ENCODE measurements around the gene PRAMEF11. TPM values are rescaled to one million over a fixed set of nuclear protein-coding genes. Genes with fewer than 3 reads are reported as not detected.
"Not testable (repeated sequence)": the region's sequence is repeated elsewhere in the genome, so short reads cannot be mapped to it uniquely, and the experiment has no call there.

Gene PRAMEF11
- polyA plus RNA-seq, result not detected
- long read RNA-seq, donor 1, result 0 reads
- long read RNA-seq, donor 2, result 0 reads
- long read RNA-seq, donor 3, result 0 reads
- long read RNA-seq, donor 4, result 0 reads
- long read RNA-seq, donor 5, result 0 reads
- long read RNA-seq, donor 6, result 0 reads
- long read RNA-seq, donor 7, result 0 reads
- long read RNA-seq, donor 8, result 0 reads
- long read RNA-seq, donor 9, result 0 reads
- long read RNA-seq, donor 10, result 0 reads
- long read RNA-seq, donor 11, result 0 reads

DNA sequence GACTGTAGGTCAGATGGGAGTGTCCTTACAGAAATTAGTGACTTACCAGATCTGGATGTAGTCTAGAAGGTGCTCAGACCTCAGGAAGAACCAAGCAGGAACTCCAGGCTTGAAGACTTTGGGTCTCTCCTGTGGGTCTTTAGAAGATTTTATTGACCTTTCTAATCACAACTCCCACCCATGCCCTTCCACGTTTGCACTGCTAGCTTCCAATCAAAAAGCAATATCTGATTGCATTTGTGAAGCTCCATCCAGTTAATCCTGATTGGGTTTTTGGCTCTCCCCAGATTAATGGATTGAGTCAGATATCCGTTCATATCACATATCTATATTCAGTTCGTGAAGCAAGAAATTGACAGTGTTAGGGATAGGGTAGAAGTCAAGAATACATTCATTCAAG, at the start of gene PRAMEF11:
PRAMEF11 (minus strand) TSS at position 101 of the 400 bp plus-strand sequence. CDS start 2,621 bp downstream, outside the sequence.
- DNase-seq; H3K36me3 ChIP-seq (ENCODE audit: control insufficient read depth, insufficient read depth, low read length); H3K27me3 ChIP-seq (ENCODE audit: control insufficient read depth, insufficient read depth, low read length); H3K4me3 ChIP-seq (ENCODE audit: low read length); H3K9me3 ChIP-seq (ENCODE audit: control insufficient read depth, low read depth, low read length); H3K4me1 ChIP-seq (ENCODE audit: control insufficient read depth, insufficient read depth, low read length); H3K27ac ChIP-seq (ENCODE audit: low read length): not testable (repeated sequence)
- 0% methylated on average over 1 of the region's 3 CpGs for WGBS (ENCODE audit: insufficient coverage, low lambda C conversion rate)

DNA sequence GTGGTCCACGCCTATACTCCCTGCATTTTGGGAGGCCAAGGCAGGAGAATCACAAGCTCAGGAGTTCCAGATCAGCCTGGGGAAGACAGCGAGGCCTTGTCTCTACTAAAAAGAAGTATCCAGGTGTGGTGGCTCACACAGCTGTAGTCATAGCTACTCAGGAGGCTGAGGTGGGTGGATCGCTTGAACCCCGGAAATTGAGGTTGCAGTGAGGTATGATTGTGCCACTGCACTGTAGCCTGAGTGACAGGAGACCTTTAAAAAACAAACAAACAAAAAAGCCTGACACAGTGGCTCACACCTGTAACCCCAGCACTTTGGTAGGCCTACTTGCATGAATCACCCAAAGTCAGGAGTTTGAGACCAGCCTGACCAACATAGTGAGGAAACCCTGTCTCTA, 47.2 kb upstream of the PRAMEF11 start:
- not testable (repeated sequence) for H3K36me3 ChIP-seq (ENCODE audit: control insufficient read depth, insufficient read depth, low read length); H3K27ac ChIP-seq (ENCODE audit: low read length); H3K27me3 ChIP-seq (ENCODE audit: control insufficient read depth, insufficient read depth, low read length); H3K4me3 ChIP-seq (ENCODE audit: low read length); H3K9me3 ChIP-seq (ENCODE audit: control insufficient read depth, low read depth, low read length); DNase-seq; H3K4me1 ChIP-seq (ENCODE audit: control insufficient read depth, insufficient read depth, low read length)
- WGBS (ENCODE audit: insufficient coverage, low lambda C conversion rate), result no CpG with 5 or more reads among the region's 4 CpGs

DNA sequence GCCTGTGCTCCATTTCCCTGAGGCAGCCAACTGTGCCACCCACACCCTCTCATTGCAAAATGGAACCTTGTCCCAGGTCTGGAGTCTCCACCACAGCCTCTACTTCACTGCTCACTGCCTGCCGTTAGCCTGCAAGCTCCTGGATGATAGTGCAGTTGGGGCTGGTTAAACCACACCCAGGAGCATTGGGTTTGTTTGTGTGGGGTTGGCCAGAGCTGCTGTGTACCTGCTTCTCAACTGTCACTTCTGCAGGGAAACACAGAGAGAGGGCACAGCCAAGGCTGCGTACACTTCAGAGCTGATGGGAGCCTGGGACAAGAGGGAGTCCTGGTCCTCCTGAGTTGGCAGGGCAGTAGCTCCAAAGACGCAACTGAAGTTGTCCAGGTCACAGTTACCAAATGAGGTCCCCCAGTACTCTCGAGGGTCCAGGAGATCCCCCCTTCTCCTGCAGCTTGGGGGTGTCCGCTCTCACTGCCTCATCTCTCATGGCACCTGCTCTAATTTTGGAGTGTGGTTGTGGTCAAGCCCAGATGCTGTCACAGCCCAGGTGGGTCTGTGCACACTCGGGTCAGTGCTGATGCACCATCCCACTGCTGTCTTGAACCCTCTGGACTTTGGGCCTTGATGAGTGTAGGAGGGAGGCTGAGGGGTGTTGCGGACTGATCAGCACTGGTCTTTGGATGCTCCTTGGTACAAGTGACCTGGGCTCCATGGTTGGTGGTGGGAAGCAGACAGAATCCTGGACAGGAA, 32.1 kb upstream of the PRAMEF11 start:
- no CpG with 5 or more reads among the region's 7 CpGs for WGBS (ENCODE audit: insufficient coverage, low lambda C conversion rate)
- H3K4me3 ChIP-seq (ENCODE audit: low read length); DNase-seq; H3K36me3 ChIP-seq (ENCODE audit: control insufficient read depth, insufficient read depth, low read length); H3K27ac ChIP-seq (ENCODE audit: low read length); H3K27me3 ChIP-seq (ENCODE audit: control insufficient read depth, insufficient read depth, low read length); H3K4me1 ChIP-seq (ENCODE audit: control insufficient read depth, insufficient read depth, low read length); H3K9me3 ChIP-seq (ENCODE audit: control insufficient read depth, low read depth, low read length): not testable (repeated sequence)

DNA sequence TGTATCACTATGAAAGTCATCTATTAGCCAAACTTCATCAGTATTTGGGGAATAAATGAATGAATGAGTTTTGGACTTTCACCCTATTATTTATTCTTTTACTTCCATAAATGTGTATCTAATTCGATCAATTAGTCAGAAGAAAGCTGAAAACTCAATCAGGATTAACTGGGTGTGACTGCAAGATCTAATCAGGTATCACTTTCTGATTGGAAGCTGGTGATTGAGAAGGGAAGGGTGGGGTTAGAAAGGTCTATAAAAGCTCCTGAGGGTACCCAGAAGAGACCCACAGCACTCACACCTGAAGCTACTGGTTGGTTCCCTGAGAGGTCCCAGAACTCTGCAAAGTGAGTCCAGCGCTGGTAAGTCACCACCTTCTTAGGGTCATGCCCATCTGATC, 25.6 kb upstream of the PRAMEF11 start, which contains the start of gene PRAMEF2:
PRAMEF2 (plus strand) TSS at position 301 of the 400 bp plus-strand sequence. CDS start 1,924 bp downstream, outside the sequence.
- not testable (repeated sequence) for H3K4me1 ChIP-seq (ENCODE audit: control insufficient read depth, insufficient read depth, low read length); H3K9me3 ChIP-seq (ENCODE audit: control insufficient read depth, low read depth, low read length); H3K27me3 ChIP-seq (ENCODE audit: control insufficient read depth, insufficient read depth, low read length); H3K4me3 ChIP-seq (ENCODE audit: low read length); H3K36me3 ChIP-seq (ENCODE audit: control insufficient read depth, insufficient read depth, low read length); DNase-seq; H3K27ac ChIP-seq (ENCODE audit: low read length)
- WGBS (ENCODE audit: insufficient coverage, low lambda C conversion rate), result no CpG with 5 or more reads among the region's 2 CpGs

DNA sequence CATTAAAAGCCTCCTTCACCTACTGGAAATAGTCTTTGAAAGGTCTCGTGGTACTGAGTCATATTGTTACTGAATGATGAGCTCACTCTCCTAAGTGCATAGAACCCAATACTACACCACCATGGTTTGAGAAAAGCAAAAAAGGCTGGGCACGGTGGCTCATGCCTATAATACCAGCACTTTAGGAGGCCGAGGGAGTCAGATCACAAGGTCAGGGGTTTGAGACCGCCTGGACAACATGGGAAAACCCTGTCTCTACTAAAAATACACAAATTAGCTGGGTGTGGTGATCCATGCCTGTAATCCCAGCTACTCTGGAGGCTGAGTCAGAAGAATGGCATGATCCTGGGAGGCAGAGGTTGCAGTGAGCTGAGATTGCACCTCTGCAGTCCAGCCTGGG, 20.6 kb upstream of the PRAMEF11 start:
- H3K4me1 ChIP-seq (ENCODE audit: control insufficient read depth, insufficient read depth, low read length), result no peaks in the 10 kb centered on the region
- H3K27me3 ChIP-seq (ENCODE audit: control insufficient read depth, insufficient read depth, low read length), result no peaks in the 10 kb centered on the region
- H3K36me3 ChIP-seq (ENCODE audit: control insufficient read depth, insufficient read depth, low read length), result no peaks in the 10 kb centered on the region
- H3K27ac ChIP-seq (ENCODE audit: low read length), result no peak overlapping the region
- no peak for DNase-seq
- H3K9me3 ChIP-seq (ENCODE audit: control insufficient read depth, low read depth, low read length), result no peaks in the 10 kb centered on the region
- H3K4me3 ChIP-seq (ENCODE audit: low read length), result no peak overlapping the region
- WGBS (ENCODE audit: insufficient coverage, low lambda C conversion rate), result no CpG with 5 or more reads among the region's 4 CpGs

DNA sequence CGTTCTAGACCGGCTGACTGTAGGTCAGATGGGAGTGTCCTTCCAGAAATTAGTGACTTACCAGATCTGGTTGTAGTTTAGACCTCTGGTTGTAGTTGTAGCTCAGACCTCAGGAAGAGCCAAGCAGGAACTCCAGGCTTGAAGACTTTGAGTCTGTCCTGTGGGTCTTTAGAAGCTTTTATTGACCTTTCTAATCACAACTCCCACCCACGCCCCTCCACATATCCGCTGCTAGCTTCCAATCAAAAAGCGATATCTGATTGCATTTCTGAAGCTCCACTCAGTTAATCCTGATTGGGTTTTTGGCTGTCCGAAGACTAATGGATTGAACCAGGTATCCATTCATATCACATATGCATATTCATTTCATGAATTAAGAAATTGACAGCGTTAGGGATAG, 17.4 kb upstream of the PRAMEF11 start, which contains the start of gene HNRNPCL1:
HNRNPCL1 (minus strand) TSS at position 101 of the 400 bp plus-strand sequence. CDS start 431 bp downstream, outside the sequence.
- not testable (repeated sequence) for DNase-seq; H3K27me3 ChIP-seq (ENCODE audit: control insufficient read depth, insufficient read depth, low read length); H3K27ac ChIP-seq (ENCODE audit: low read length); H3K36me3 ChIP-seq (ENCODE audit: control insufficient read depth, insufficient read depth, low read length); H3K4me3 ChIP-seq (ENCODE audit: low read length); H3K9me3 ChIP-seq (ENCODE audit: control insufficient read depth, low read depth, low read length); H3K4me1 ChIP-seq (ENCODE audit: control insufficient read depth, insufficient read depth, low read length)
- WGBS (ENCODE audit: insufficient coverage, low lambda C conversion rate), result no CpG with 5 or more reads among the region's 7 CpGs

DNA sequence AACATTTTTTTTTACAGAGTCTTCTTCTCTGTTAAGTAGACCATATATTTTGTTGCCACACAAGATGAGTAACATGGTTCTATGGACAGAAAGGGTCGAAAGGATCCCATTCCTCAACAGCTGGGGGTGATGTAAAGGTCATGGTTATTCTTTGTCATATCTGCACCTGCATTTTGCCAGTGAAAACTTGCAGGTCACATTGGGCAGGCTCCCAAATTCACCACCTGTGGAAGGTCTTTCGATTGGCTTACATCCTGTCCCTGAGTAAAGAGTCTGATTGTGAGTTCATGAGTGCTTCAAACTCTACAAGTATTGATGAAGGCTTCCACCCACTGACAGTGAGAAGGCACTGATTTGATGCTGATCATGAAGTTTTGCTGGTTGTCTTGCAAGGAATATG, 2.0 kb upstream of the PRAMEF11 start:
- not testable (repeated sequence) for H3K4me3 ChIP-seq (ENCODE audit: low read length); DNase-seq; H3K36me3 ChIP-seq (ENCODE audit: control insufficient read depth, insufficient read depth, low read length); H3K27ac ChIP-seq (ENCODE audit: low read length); H3K4me1 ChIP-seq (ENCODE audit: control insufficient read depth, insufficient read depth, low read length); H3K9me3 ChIP-seq (ENCODE audit: control insufficient read depth, low read depth, low read length); H3K27me3 ChIP-seq (ENCODE audit: control insufficient read depth, insufficient read depth, low read length)
- WGBS (ENCODE audit: insufficient coverage, low lambda C conversion rate), result no CpG with 5 or more reads among the region's 2 CpGs

DNA sequence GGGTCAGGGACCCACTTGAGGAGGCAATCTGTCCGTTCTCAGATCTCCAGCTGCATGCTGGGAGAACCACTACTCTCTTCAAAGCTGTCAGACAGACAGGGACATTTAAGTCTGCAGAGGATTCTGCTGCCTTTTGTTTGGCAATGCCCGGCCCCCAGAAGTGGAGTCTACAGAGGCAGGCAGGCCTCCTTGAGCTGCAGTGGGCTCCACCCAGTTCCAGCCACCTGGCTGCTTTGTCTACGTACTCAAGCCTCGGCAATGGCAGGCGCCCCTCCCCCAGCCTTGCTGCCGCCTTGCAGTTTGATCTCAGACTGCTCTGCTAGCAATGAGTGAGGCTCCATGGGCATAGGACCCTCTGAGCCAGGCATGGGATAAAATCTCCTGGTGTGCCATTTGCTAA, 12.1 kb downstream of the PRAMEF11 start:
- DNase-seq; H3K36me3 ChIP-seq (ENCODE audit: control insufficient read depth, insufficient read depth, low read length); H3K27me3 ChIP-seq (ENCODE audit: control insufficient read depth, insufficient read depth, low read length); H3K27ac ChIP-seq (ENCODE audit: low read length); H3K9me3 ChIP-seq (ENCODE audit: control insufficient read depth, low read depth, low read length); H3K4me1 ChIP-seq (ENCODE audit: control insufficient read depth, insufficient read depth, low read length); H3K4me3 ChIP-seq (ENCODE audit: low read length): not testable (repeated sequence)
- no CpG with 5 or more reads among the region's 6 CpGs for WGBS (ENCODE audit: insufficient coverage, low lambda C conversion rate)

DNA sequence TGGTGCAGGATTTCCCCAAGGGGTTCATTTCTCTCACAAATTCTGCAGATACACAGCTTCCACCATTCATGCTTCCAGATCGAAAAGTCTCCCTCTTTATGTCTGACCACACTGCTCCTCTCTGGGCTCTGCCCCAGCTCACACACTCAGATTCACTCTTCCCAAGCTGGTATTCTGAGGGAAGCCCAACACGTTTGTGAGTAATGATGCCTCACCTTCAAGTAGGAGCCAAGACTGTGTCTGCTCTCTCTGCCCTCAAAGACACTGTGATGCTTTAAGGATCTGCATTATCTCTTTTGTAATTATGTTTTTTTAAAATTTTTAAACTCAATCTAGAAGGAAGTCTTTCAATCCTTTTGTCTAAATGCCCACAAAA, 19.8 kb downstream of the PRAMEF11 start:
- Histone ChIP-seq H3K9me3 (ENCODE audit: control insufficient read depth, low read depth, low read length) (no peaks in the 10 kb centered on the region), H3K4me3 (ENCODE audit: low read length) (no peak overlapping the region), H3K27ac (ENCODE audit: low read length) (no peak overlapping the region), H3K36me3 (ENCODE audit: control insufficient read depth, insufficient read depth, low read length) (no peaks in the 10 kb centered on the region), H3K4me1 (ENCODE audit: control insufficient read depth, insufficient read depth, low read length) (no peaks in the 10 kb centered on the region), H3K27me3 (ENCODE audit: control insufficient read depth, insufficient read depth, low read length) (no peaks in the 10 kb centered on the region)
- WGBS (ENCODE audit: insufficient coverage, low lambda C conversion rate), result no CpG with 5 or more reads among the region's 2 CpGs
- DNase-seq, result no peak

DNA sequence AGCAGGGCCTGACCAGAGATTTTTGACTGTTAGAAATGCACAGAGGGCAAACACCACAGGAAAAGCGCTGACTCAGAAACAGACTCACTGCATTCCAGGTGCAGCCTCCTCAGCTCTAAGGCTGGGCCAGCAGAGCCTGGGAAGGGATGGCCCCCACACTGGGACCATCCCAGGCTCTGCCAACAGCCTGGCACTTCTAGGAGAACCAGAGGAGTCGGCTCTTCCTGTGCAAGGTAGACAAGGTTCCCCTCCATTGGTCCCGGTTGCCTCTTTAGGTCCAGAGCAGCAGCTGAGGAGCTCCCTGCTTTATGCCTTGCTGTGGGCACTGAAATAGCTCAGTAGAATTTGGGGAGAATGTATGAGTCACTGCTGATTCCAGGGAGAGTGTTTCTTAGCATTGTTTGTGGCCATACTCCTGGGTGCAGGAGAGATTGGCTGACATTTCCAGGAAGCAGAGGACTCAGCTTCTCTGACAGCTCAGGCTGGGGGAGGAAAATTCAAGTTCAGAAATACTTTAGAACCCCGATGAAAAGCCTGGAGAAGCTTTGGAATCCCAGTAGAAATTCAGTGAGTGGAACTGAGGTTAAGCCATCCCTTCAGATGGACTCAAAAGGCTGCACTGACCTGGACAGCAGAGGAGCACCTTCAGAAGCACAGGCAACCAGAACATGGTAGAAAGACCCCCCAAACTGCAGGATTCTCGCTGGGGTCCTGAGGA, 20.4 kb downstream of the PRAMEF11 start:
- Histone ChIP-seq H3K4me1 (ENCODE audit: control insufficient read depth, insufficient read depth, low read length) (no peaks in the 10 kb centered on the region), H3K36me3 (ENCODE audit: control insufficient read depth, insufficient read depth, low read length) (no peaks in the 10 kb centered on the region), H3K4me3 (ENCODE audit: low read length) (no peak overlapping the region), H3K27me3 (ENCODE audit: control insufficient read depth, insufficient read depth, low read length) (no peaks in the 10 kb centered on the region), H3K9me3 (ENCODE audit: control insufficient read depth, low read depth, low read length) (no peaks in the 10 kb centered on the region), H3K27ac (ENCODE audit: low read length) (no peak overlapping the region)
- 100% methylated on average over 1 of the region's 5 CpGs for WGBS (ENCODE audit: insufficient coverage, low lambda C conversion rate)
- no peak for DNase-seq
